Epithelial cell of proximal tubule (primary cell): Measurements from ENCODE around the gene GRIA2. TPM values are rescaled to one million over a fixed set of nuclear protein-coding genes. Genes with fewer than 3 reads are reported as not detected.

ENCODE experiments used
- DNase-seq: peaks from one replicate; pipeline ENCODE4 v3.0.0-alpha.2; 2011; ENCODE audit warnings: low read depth
- H3K4me3 ChIP-seq: 2 replicates; pipeline ENCODE4 v1.5.1; 2011; ENCODE audit warnings: low read depth, mild to moderate bottlenecking, low read length
- CTCF ChIP-seq: conservative IDR thresholded peaks from 2 replicates; pipeline ENCODE4 v1.5.1; 2012; ENCODE audit warnings: low read depth, mild to moderate bottlenecking, low read length
- total RNA-seq: library from RNA; depleted of rRNA; stranded (reverse); fragments of >200 nt; gene quantifications from 2 replicates; pipeline ENCODE4 v1.2.3, GENCODE V29; 2015

GRIA2 gene
- total RNA-seq, 1 donor from 2014 or later = not detected

DNA sequence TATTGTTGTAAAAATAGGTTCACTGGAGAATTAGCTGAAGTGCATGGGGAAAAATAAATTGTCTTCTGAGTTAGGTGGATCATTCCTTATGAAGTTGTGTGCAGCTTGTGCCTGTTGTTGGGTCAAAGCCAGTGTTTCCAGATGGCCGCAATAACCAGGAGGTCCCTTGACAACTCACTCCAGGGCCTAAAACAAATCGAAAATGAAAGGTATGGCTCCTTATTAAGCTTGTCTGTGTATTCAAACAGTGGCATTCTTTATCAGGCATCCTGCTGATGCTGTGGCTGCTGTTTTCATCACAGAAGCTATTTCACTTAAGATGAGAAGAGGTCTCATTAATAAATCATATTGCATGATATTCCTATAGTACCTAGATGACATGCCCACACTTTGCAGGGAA, 80.2 kb downstream of the GRIA2 start:
- TF ChIP-seq CTCF = no peak
- no peak for DNase-seq
- H3K4me3 ChIP-seq = no peak overlapping the region

DNA sequence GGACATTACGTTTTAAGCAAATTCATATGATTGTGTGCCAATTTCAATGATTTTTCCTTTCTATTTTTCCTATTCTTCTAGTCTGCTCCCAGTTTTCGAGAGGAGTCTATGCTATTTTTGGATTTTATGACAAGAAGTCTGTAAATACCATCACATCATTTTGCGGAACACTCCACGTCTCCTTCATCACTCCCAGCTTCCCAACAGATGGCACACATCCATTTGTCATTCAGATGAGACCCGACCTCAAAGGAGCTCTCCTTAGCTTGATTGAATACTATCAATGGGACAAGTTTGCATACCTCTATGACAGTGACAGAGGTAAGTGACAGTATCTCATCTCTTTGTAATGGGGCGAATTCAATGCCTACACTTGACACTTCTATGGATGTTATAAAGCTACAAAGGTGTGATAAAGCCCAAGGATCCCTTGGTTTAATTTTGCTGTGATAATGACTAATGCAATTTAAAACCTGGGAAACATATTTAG, 83.0 kb downstream of the GRIA2 start:
- no peak for TF ChIP-seq CTCF
- H3K4me3 ChIP-seq = no peak overlapping the region
- no peak for DNase-seq

GRCh38 chr4:157304769-157305168, 84.2 kb downstream of the GRIA2 start:
- H3K4me3 ChIP-seq = no peak overlapping the region
- no peak for TF ChIP-seq CTCF

GRCh38 chr4:157312702-157313101, 92.2 kb downstream of the GRIA2 start:
- H3K4me3 ChIP-seq = no peak overlapping the region
- no peak for DNase-seq
- no peak for TF ChIP-seq CTCF

More at GRCh38 chr4:157304769-157305168, 84.2 kb downstream of the GRIA2 start:
- DNase-seq = no peak

- TF ChIP-seq CTCF = no peak
- no peak overlapping the region for H3K4me3 ChIP-seq
- DNase-seq = no peak
Measured at GRCh38 chr4:157314906-157315305, 94.4 kb downstream of the GRIA2 start.

DNA sequence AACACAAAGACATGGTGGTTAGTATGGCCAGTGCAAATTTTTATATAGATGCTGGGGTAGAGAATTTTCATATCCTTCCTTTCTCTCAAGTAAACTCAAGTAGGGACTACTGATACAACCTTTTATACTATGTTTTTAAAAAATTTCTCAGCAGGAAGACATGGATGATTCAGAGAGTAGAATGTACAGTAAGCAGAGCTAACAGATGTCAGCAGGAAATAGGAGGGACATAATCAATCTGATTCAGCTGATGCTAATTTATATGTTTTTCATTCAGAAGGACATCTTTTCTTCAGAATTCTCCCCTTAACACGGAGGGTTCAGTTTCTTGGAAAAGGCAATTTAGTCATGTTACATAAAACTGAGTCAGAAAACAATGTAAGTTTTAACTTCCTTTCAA, 95.4 kb downstream of the GRIA2 start:
- H3K4me3 ChIP-seq = no peak overlapping the region
- no peak for TF ChIP-seq CTCF
- no peak for DNase-seq

GRCh38 chr4:157320092-157320491, 99.6 kb downstream of the GRIA2 start:
- no peak for TF ChIP-seq CTCF
- H3K4me3 ChIP-seq = no peak overlapping the region
- no peak for DNase-seq
